ES-I3 (cell line): ENCODE measurements around the gene BAIAP2.
"Not testable (repeated sequence)": the region's sequence is repeated elsewhere in the genome, so short reads cannot be mapped to it uniquely, and the experiment has no call there.

ENCODE experiments used
- H3K36me3 ChIP-seq: 2 replicates; pipeline ENCODE4 v1.6.1; 2013; ENCODE audit warnings: mild to moderate bottlenecking, low read length, control low read depth, moderate library complexity; ENCODE audit not compliant: insufficient read depth
- H3K4me1 ChIP-seq: 2 replicates; pipeline ENCODE4 v1.6.1; 2013; ENCODE audit warnings: mild to moderate bottlenecking, control low read depth, low read length; ENCODE audit not compliant: insufficient read depth
- H3K9ac ChIP-seq: 2 replicates; pipeline ENCODE4 v1.6.1; 2013; ENCODE audit warnings: low read depth, mild to moderate bottlenecking, low read length, moderate library complexity
- H3K9me3 ChIP-seq: 2 replicates; pipeline ENCODE4 v1.6.1; 2013; ENCODE audit warnings: mild to moderate bottlenecking, low read length, moderate library complexity; ENCODE audit not compliant: control insufficient read depth, insufficient read depth

The BAIAP2 gene

GRCh38 chr17:81139428-81139827, 104.5 kb downstream of the BAIAP2 start:
- Histone ChIP-seq H3K9me3 (no peaks in the 10 kb centered on the region), H3K36me3 (no peaks in the 10 kb centered on the region), H3K9ac (no peak overlapping the region), H3K4me1 (no peaks in the 10 kb centered on the region; the same call in 1 of the 2 replicates)

GRCh38 chr17:81140018-81140417, 105.1 kb downstream of the BAIAP2 start:
- H3K9me3 ChIP-seq, result no peaks in the 10 kb centered on the region
- H3K9ac ChIP-seq, result no peak overlapping the region
- no peaks in the 10 kb centered on the region; the same call in 1 of the 2 replicates for H3K4me1 ChIP-seq
- no peaks in the 10 kb centered on the region for H3K36me3 ChIP-seq

GRCh38 chr17:81140695-81141094, 105.7 kb downstream of the BAIAP2 start:
- H3K9me3 ChIP-seq, result no peaks in the 10 kb centered on the region
- H3K9ac ChIP-seq, result no peak overlapping the region
- H3K36me3 ChIP-seq, result no peaks in the 10 kb centered on the region
- H3K4me1 ChIP-seq, result no peaks in the 10 kb centered on the region; the same call in 1 of the 2 replicates

- H3K9ac ChIP-seq, result no peak overlapping the region
- no peaks in the 10 kb centered on the region; the same call in 1 of the 2 replicates for H3K4me1 ChIP-seq
- no peaks in the 10 kb centered on the region for H3K9me3 ChIP-seq
- no peaks in the 10 kb centered on the region for H3K36me3 ChIP-seq
Measured at GRCh38 chr17:81142301-81143199, 107.6 kb downstream of the BAIAP2 start.

DNA sequence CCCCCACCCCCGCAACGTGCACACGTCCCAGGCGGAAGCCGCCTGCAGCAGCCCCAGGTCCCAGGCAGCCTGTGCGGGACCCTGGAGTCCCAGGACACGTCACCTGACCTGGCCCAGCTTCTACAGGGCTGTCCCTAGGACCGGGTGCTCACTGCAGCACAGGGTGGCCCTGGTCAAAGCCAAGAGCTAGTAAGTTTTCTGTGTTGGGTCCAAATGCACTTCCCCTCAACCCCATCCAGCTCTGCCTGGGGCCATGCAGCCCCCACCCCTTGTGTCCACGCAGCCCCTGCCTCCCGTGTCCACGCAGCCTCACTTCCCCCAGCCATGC, 108.2 kb downstream of the BAIAP2 start:
- Histone ChIP-seq H3K9ac (no peak overlapping the region), H3K9me3 (no peaks in the 10 kb centered on the region), H3K36me3 (no peaks in the 10 kb centered on the region), H3K4me1 (no peaks in the 10 kb centered on the region; the same call in 1 of the 2 replicates)

- Histone ChIP-seq H3K36me3 (no peaks in the 10 kb centered on the region), H3K9ac (no peak overlapping the region), H3K9me3 (no peaks in the 10 kb centered on the region), H3K4me1 (no peaks in the 10 kb centered on the region; the same call in 1 of the 2 replicates)
Measured at GRCh38 chr17:81143717-81144422, 108.9 kb downstream of the BAIAP2 start.

DNA sequence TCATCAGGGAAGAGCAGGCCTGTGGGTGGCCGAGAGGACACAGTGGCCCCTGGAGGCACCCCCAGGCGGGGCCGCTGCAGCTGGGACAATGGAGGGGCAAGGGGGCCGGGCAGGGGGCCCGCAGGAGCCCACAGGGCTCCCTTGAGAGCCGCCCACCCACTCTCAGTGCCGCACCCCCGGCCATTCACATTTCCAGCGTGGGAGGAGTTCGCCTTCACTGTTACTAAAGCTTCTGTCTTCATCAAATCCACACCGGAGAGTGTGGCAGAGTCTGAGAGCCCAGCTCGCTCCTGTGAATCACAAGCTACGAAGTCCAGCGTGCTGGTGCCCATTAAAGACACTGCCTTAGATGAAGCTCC, 109.5 kb downstream of the BAIAP2 start:
- H3K4me1 ChIP-seq, result no peaks in the 10 kb centered on the region; the same call in 1 of the 2 replicates
- H3K36me3 ChIP-seq, result no peaks in the 10 kb centered on the region
- H3K9me3 ChIP-seq, result no peaks in the 10 kb centered on the region
- H3K9ac ChIP-seq, result no peak overlapping the region

DNA sequence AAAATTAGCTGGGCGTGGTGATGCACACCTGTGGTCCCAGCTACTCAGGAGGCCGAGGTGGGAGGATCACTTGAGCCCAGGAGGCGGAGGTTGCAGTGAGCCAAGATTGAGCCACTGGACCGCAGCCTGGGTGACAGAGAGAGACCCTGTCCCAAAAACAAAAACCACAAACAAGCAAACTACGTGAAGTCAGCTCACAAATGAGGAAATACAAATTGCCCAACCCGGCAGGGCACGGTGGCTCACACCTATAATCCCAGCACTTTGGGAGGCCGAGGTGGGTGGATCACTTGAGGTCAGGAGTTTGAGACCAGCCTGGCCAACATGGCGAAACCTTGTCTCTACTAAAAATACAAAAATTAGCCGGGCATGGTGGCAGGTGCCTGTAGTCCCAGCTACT, 111.3 kb downstream of the BAIAP2 start:
- not testable (repeated sequence) for H3K9me3 ChIP-seq, H3K36me3 ChIP-seq, H3K9ac ChIP-seq, H3K4me1 ChIP-seq

- H3K4me1 ChIP-seq, result no peaks in the 10 kb centered on the region; the same call in 1 of the 2 replicates
- H3K36me3 ChIP-seq, result no peaks in the 10 kb centered on the region
- no peaks in the 10 kb centered on the region for H3K9me3 ChIP-seq
- no peak overlapping the region for H3K9ac ChIP-seq
Measured at GRCh38 chr17:81147701-81148100, 112.8 kb downstream of the BAIAP2 start.

DNA sequence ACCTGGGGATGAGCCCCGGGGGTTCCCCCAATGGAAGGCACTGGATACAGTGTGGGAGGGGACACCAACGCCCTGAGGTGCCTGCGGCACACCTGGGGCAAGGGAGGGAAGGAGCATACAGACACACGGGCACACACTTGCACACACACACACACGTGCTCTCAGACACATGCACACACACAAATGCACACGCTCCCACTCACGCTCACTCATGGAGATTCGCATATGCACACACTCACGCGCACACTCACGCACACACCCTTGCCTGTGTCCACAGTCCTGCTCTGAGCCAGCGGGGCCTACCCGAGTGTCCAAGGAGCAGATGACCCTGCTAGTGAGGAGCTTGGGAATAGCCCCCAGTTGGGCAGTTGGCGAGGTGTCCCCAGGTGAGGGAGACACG, 113.6 kb downstream of the BAIAP2 start:
- no peaks in the 10 kb centered on the region for H3K36me3 ChIP-seq
- no peaks in the 10 kb centered on the region for H3K9me3 ChIP-seq
- H3K9ac ChIP-seq, result no peak overlapping the region
- no peaks in the 10 kb centered on the region for H3K4me1 ChIP-seq

DNA sequence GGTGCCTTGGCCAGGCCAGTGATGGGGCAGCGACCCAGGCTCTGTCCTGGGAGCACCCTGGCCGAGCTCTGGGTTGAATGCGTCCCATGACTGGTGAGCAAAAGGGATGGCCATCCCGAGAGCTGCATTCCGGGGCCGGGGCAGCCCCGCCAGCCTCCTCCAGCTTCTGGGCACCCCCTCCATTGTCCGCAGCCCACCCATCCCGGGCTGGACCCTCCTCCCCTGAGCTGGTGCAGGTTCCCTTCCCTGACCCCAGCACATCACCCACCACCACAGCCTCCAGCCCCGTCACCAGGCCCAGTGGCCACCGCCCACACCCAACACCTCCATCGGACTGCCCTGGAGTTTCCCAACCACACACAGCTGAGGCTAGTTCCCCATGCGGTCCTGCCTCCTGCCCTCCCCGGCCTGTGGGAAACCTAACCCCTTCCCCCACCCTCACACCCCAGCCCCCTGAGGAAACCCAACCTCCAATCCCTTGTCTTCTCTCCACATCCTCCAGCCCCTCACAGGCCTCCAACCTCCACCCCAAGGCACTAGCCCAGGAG, 114.1 kb downstream of the BAIAP2 start:
- H3K9ac ChIP-seq, result no peak overlapping the region
- no peaks in the 10 kb centered on the region for H3K4me1 ChIP-seq
- no peaks in the 10 kb centered on the region for H3K36me3 ChIP-seq
- no peaks in the 10 kb centered on the region for H3K9me3 ChIP-seq

DNA sequence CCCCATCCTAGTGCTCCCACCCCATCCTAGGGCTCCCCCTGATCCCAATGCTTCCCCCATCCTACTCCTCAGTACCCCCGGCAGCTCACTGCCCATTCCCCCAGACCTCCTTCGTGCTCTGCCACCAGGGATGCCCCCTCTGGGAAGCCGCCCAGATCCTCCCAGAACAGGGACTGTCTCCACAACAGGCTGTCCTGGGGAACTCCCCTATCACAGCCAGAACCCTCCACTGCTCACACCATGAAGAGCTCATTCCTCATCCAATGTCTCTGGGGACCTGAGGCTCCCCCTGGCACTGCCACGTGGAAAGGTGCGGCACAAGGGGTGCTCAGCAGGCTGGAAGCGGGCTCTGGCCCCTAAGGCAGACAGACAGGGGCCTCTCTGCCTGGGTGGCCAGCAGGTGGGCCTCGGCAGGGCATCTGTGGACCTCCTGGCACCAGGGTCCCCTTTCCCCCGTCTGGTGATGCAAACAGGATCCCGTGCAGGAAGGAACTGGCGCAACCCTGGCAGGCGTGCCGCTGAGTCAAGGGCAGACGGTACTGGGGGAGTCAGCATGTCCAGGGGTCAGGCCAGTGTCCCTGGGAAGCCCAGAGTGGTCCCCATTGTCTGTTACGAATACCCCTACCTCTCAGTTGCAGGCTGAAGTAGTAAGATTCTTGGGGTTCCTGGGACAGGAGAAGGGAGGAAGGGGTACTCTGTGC, 115.6 kb downstream of the BAIAP2 start:
- no peaks in the 10 kb centered on the region for H3K4me1 ChIP-seq
- no peaks in the 10 kb centered on the region for H3K36me3 ChIP-seq
- H3K9ac ChIP-seq, result no peak overlapping the region
- H3K9me3 ChIP-seq, result no peaks in the 10 kb centered on the region

DNA sequence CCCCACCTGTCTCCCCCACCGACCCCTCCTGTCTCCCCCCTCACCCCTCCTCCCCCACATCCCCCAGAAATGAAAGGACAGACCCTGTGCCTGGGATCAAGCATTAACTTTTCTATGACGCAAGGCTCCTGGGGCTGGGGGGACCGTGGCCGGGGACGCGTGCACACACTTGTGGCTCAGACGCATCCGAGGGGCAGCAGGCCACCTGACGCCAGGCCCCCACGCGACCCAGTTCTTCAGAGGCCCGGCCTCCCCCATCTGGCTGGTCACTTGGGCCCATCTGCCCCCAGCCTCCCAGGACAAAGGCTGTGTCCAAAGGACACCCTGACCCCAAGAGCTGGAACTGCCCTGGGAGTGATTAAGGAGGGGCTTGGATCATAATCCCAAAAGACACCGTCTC, 116.3 kb downstream of the BAIAP2 start:
- Histone ChIP-seq H3K4me1 (no peaks in the 10 kb centered on the region), H3K36me3 (no peaks in the 10 kb centered on the region), H3K9ac (no peak overlapping the region), H3K9me3 (no peaks in the 10 kb centered on the region)

- no peaks in the 10 kb centered on the region for H3K4me1 ChIP-seq
Measured at GRCh38 chr17:81152288-81152828, 117.4 kb downstream of the BAIAP2 start.

More at GRCh38 chr17:81152288-81152828, 117.4 kb downstream of the BAIAP2 start:
- no peak overlapping the region for H3K9ac ChIP-seq
- no peaks in the 10 kb centered on the region for H3K36me3 ChIP-seq
- no peaks in the 10 kb centered on the region for H3K9me3 ChIP-seq
